Ramos (cell line): Measurements from ENCODE around the gene TNNI2.
"Not testable (repeated sequence)": the region's sequence is repeated elsewhere in the genome, so short reads cannot be mapped to it uniquely, and the experiment has no call there.

Experiments used
- in situ Hi-C: fragments of 300-500 bp; cut with MboI; formaldehyde crosslinking; loops from one replicate; pipeline ENCODE4 v1.14.3; 2022; ENCODE audit warnings: low sequenced_read_pairs; ENCODE audit not compliant: unreplicated experiment

The TNNI2 gene

GRCh38 chr11:1870326-1870696 is 31.5 kb downstream of the TNNI2 start:
- in situ Hi-C loops: no loop called here

GRCh38 chr11:1870721-1871466 is 32.1 kb downstream of the TNNI2 start:
- in situ Hi-C loops: no loop called here

GRCh38 chr11:1871531-1871930 is 32.8 kb downstream of the TNNI2 start:
- in situ Hi-C loops: no loop called here

- in situ Hi-C loops: no loop called here
Observed at GRCh38 chr11:1872267-1872985, 33.6 kb downstream of the TNNI2 start.

- in situ Hi-C loops: no loop called here
Observed at GRCh38 chr11:1873048-1873812, 34.4 kb downstream of the TNNI2 start.

- in situ Hi-C loops: not testable (repeated sequence)
Observed at GRCh38 chr11:1873813-1874150, 35.0 kb downstream of the TNNI2 start.

- in situ Hi-C loops: not testable (repeated sequence)
Observed at GRCh38 chr11:1874441-1875092, 35.8 kb downstream of the TNNI2 start.

- in situ Hi-C loops: no loop called here
Observed at GRCh38 chr11:1875093-1875850, 36.5 kb downstream of the TNNI2 start.

GRCh38 chr11:1875851-1876301 is 37.1 kb downstream of the TNNI2 start:
- in situ Hi-C loops: not testable (repeated sequence)

- in situ Hi-C loops: no loop called here
Observed at GRCh38 chr11:1876361-1877063, 37.7 kb downstream of the TNNI2 start.

- in situ Hi-C loops: no loop called here
Observed at GRCh38 chr11:1877211-1878136, 38.7 kb downstream of the TNNI2 start.

GRCh38 chr11:1878137-1879031 is 39.6 kb downstream of the TNNI2 start:
- in situ Hi-C loops: no loop called here

GRCh38 chr11:1879342-1879940 is 40.7 kb downstream of the TNNI2 start:
- in situ Hi-C loops: no loop called here

GRCh38 chr11:1879941-1880720 is 41.4 kb downstream of the TNNI2 start:
- in situ Hi-C loops: loop anchor here (5.0 kb wide), 1 partner anchor 37 kb away; the partner anchor contains the start of gene TNNT3

GRCh38 chr11:1880746-1881441 is 42.1 kb downstream of the TNNI2 start:
- in situ Hi-C loops: loop anchor here (5.0 kb wide), 1 partner anchor 36 kb away; the partner anchor contains the start of gene TNNT3
